ENCODE data around the gene RFX5. TPM values are rescaled to one million over a fixed set of nuclear protein-coding genes. Genes with fewer than 3 reads are reported as not detected.

Gene RFX5
- total RNA-seq, 1 experiment from 2014 or later, result 72.7 TPM

GRCh38 chr1:151364996-151365395, 17.9 kb upstream of the RFX5 start:
- Mint-ChIP-seq H3K27me3 (ENCODE audit: low read depth) (no peaks in the 10 kb centered on the region; the same call in 1 of the 2 replicates), H3K4me1 (no peaks in the 10 kb centered on the region), H3K4me3 (no peak overlapping the region), H3K9me3 (peaks cover 29% of the 10 kb centered on the region in 2 experiments), H3K27ac (peak overlapping the region in 1 of 3 experiments; percentile 1; a peak in 1 of 7 replicates), H3K36me3 (ENCODE audit: insufficient read depth in 1 of 3, low read depth in 3 of 3) (peaks cover 25 to 44% (median 40%) of the 10 kb centered on the region in 3 experiments)
- H3K56ac ChIP-seq (ENCODE audit: insufficient read length, low read depth, low read length), result no peak overlapping the region
- H3K9ac ChIP-seq (ENCODE audit: extremely low read depth, insufficient read length, low read length), result no peak overlapping the region
- no peak overlapping the region for H3K23ac ChIP-seq (ENCODE audit: insufficient read length, low read depth, low read length)
- no peak overlapping the region for H4K8ac ChIP-seq (replicated peaks; ENCODE audit: insufficient read length, low read depth, low read length)
- no peak overlapping the region for H2BK5ac ChIP-seq (ENCODE audit: insufficient read length, low read length)
- no peak overlapping the region for H3K4ac ChIP-seq (ENCODE audit: low read depth, low read length)
- no peaks in the 10 kb centered on the region for H4K20me1 ChIP-seq (ENCODE audit: control insufficient read depth, insufficient read depth, insufficient read length)
- H3K27ac ChIP-seq (ENCODE audit: insufficient read length, low read depth, low read length), result no peak overlapping the region
- no peak overlapping the region for H4K91ac ChIP-seq (ENCODE audit: insufficient read length, low read depth, low read length)
- no peak for DNase-seq
- no peak overlapping the region for H2AK5ac ChIP-seq (ENCODE audit: insufficient read length, low read length)
- no peak overlapping the region for H2BK20ac ChIP-seq (ENCODE audit: low read depth, low read length, poor library complexity, severe bottlenecking)
- H4K5ac ChIP-seq (ENCODE audit: insufficient read length, low read depth, low read length), result no peak overlapping the region
- no peak overlapping the region for H3K4me2 ChIP-seq (ENCODE audit: insufficient read depth, insufficient read length, low read length)
- no CpG with 5 or more reads among the region's 4 CpGs for WGBS (ENCODE audit: extremely low coverage, insufficient read length, low lambda C conversion rate)
- no peak overlapping the region for H2AFZ ChIP-seq (ENCODE audit: low read length)
- no peaks in the 10 kb centered on the region for H3K4me1 ChIP-seq (ENCODE audit: insufficient read depth, low read length)
- TF ChIP-seq CTCF (conservative IDR thresholded peaks at IDR 0.05), result peak; percentile 36; the same call in 1 of the 3 replicates
- H2BK12ac ChIP-seq (ENCODE audit: insufficient read length, low read depth, low read length), result no peak overlapping the region
- H3K79me1 ChIP-seq (ENCODE audit: insufficient read depth, low read depth, low read length, poor library complexity, severe bottlenecking), result no peaks in the 10 kb centered on the region
- H3K9me3 ChIP-seq (ENCODE audit: control insufficient read depth, low read depth, low read length), result no peaks in the 10 kb centered on the region
- no peak overlapping the region for H3K18ac ChIP-seq (ENCODE audit: insufficient read length, low read depth, low read length)
- no peaks in the 10 kb centered on the region for H3K79me2 ChIP-seq (ENCODE audit: insufficient read depth, low read length)
- H3K23me2 ChIP-seq (ENCODE audit: insufficient read length, low read depth, low read length, poor library complexity, severe bottlenecking), result no peaks in the 10 kb centered on the region
- H3T11ph ChIP-seq (ENCODE audit: low read length), result no peak overlapping the region
- no peak overlapping the region for H2BK15ac ChIP-seq (ENCODE audit: low read depth, low read length)
- no peak overlapping the region for H2BK120ac ChIP-seq (ENCODE audit: low read depth, low read length, poor library complexity, severe bottlenecking)
- no peaks in the 10 kb centered on the region for H3K27me3 ChIP-seq (ENCODE audit: insufficient read depth, low read length)
- no peak overlapping the region; the same call in 1 of the 2 replicates for H3K14ac ChIP-seq (ENCODE audit: insufficient read depth, low read length)

All from H9 (cell line).